Measurements from ENCODE around the gene PDCD1. TPM values are rescaled to one million over a fixed set of nuclear protein-coding genes. Genes with fewer than 3 reads are reported as not detected.

The PDCD1 gene
- total RNA-seq, 1 donor from 2014 or later, result 0.57 TPM

DNA sequence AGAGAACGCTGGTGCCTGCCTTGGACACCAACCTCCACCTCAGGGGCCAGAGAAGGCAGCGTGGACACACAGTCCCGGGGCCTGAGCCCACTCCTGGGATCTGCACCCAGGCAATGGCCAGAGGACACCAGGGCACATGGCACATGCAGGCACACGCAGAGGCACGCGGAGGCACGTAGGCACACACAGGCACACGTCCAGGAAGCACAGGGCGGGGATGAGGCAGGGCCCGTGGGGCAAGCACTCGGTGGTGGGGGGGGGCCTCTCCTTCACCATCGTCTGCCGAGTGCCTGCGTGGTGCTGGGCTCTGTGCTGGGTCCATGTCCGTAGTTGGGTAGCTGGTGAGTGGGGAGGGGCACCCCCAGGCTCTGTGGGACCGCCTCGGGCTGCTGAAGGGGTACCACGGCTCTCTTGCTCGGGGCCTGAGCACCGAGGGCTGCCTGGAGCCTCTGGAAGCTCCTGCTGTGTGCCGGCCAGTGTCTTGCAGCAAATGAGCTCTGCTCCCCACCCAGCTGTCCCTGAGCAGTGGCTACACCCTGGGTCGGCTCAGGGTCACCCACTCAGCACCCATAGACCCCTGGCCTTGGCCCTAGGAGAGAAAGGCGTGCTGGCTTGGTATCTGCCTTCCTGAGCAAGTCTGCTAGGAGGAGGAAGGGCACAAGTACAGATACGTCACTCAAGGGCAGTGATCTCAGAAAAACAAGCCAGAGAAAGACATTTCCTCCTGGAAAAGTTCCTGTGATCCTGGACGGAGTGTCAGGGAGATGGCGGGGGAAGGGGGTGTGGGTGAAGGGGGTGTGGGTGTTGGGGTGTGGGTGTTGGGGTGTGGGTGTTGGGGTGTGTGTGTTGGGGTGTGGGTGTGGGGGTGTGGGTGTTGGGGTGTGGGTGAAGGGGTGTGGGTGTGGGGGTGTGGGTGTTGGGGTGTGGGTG, 37.3 kb upstream of the PDCD1 start:
- DNase-seq (ENCODE audit: low spot score), result peak; percentile 79

DNA sequence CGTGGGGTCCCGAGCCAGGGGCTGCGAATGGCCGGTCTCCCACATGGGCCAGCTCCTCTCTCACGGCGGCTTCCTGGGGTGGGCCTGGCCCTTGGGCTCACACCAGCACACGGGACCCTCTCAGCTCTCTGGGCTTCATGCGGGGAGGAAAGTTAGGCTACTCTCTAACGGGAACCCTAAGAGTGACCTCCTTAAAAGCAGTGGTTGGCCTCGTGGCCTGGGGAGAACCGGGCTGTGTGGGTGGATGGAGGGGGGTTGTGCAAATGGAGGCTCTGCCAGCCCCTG, 36.7 kb upstream of the PDCD1 start:
- DNase-seq (ENCODE audit: low spot score), result no peak

DNA sequence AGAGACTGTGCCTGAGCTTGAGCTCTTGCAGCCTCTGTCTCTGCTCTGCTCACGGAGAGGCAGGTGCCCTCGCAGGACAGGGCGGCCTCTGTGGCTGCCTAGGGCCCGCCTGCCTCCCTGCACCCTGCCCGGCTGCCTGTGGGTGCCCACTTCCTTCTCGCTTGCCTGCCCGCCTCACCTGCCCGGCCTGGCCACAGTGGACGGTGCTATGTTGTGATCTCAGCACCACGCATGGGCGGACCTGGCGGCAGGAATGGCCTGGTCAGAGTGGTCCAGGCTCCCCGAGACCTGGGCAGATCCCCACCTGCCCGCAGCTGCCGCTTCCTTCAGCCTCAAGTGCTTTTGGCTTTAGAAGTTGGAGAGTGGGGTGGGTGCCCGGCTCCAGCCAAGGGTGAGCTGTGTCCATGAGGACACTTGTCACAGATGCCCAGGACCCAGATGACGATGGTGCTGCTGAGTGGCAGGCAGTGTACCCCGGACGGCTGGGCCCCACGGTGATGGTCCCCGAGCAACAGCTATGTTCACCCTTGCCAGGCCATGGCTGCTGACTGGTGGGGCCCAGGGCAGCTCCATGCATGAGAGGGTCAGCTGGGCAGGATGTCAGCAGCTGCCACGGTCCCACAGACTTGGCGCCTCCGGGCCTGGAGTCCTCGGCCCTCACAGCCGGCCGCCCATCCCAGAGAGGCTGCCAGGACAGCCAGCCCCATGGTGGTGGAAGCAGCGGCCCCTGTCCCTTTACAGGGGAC, 36.2 kb upstream of the PDCD1 start:
- DNase-seq (ENCODE audit: low spot score), result peak; percentile 46

DNA sequence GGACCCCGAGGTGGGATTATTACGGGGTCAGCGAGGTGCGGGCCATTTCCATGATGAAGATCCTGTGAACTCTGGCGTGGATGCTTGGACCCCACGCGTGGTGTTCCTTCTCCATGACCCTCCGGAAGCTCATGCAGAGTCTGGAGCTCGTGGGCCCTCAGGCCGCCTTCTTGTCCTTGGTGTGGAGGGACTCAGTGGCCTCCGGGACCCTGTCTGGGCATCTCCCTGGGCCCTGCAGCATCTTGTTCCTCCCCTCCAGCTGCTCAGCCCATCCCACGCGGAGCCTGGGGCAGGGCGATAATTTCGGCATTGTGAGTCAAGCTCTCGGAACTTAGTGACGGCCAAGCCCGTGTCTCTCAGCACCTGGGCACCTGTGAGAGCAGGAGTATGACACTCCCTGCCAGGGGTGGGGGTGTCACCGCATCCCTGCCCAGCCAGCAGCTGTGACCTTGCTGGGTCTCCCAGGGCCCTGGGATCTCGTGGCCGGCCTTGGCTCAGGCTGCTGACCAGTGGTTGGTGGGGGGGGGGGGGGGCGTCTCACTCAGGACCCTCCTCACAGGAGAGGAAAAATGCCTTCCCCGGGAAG, 35.5 kb upstream of the PDCD1 start:
- DNase-seq (ENCODE audit: low spot score), result peak; percentile 45

DNA sequence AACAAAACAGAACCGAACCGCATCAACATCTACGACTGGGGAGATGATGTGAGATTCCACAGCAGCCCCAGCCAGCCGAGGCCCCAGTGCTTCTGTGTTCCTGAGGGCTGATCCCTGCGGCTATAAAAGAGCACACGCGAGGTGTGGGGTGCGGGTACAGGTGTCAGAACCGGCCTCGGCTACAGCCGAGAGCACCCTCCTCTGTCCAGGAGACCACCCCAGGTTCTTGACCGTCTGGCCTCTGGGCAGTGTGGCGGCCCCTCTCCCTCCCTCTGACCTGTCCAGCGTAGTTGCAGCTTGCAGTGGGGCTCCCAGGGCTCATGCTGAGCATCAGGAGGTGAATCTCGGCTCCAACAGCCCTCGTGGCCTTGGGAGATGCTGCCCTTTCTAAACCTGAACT, 34.6 kb upstream of the PDCD1 start:
- DNase-seq (ENCODE audit: low spot score), result peak; percentile 39

DNA sequence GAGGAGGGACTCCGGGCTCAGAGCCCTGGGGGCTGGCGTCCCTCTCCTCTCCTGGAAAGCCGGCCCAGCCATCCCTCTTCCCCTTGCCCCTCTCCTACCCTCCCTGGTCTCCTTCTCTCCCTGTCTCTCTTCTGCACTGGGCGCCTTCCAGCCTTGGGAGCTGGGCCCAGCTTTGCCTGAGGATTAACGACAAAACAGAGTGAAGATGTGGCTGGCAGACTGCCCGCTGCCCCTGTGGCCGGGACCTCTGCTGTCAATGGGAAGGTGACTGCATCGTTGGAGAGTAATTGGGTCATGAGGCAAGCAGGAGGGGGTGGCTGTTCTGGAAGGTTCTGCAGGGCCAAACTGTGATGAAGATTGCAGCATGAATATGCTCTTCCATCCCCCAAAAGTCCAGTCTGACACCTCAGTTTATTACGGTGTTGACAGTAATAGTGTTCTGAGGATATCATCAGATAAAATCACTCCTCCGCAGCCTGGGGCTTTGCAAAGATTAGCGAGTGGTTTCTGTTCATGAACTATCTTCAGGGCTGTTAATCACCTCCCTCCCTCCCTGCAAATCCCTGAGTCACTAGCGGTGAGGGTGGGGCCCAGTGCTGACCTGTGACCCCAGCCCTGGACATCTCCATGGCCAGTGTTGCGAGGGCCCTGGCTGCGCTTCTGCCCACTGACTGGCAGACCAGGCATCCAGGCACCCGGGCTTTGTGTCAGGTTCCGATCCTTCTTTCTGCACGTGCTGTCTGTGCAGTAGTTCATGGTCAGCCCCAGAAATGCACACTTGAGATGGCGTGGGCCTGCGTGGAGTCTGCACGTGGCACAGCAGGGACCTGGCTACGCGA, 33.8 kb upstream of the PDCD1 start:
- DNase-seq (ENCODE audit: low spot score), result no peak

DNA sequence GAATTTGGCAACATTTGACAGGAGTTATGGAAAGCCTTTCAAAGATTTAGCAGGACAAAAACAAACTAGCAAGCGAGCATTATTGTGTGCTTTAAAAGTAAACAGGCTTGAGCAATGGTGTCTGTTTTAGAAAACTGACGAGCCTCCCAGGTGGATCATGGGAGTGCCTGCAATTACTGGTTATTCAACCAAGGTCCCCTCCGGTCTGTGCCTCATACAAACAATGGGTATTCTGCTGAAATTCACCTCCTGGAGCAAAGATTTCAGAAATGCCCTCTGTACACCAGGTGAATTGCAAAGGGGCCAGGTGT, 33.2 kb upstream of the PDCD1 start:
- DNase-seq (ENCODE audit: low spot score), result no peak

DNA sequence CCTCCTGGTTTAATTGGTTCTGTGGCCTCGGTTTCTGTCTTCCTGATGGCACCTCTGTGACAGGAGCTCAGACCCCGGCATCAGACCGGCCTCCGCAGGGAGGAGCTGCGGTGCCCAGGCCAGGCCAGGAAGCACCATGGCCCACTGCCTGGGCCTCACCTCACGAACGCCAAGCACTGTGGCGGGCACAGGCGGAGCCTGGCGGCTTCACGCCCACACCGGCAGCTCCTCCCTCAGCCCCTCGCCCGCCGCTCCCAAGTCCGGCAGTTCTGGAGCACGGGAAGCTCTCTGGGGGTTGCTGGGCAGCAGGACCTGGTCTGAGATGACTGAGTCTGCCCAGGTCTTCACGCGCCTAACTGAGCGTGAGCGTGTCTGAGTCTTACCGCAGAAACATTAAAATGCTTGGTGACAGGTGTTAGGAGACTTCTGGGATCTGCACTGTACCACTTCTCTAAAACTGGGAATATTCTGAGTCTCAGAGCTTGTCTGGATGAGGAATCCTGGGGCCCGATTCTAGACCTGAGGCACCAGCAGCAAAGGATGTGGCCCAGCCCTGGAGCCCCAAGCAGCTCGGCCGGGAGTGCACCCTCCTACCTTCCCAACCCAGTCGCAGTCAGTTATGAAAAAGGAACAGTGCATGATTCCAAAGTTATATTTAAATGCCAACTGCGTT, 32.8 kb upstream of the PDCD1 start:
- DNase-seq (ENCODE audit: low spot score), result no peak

DNA sequence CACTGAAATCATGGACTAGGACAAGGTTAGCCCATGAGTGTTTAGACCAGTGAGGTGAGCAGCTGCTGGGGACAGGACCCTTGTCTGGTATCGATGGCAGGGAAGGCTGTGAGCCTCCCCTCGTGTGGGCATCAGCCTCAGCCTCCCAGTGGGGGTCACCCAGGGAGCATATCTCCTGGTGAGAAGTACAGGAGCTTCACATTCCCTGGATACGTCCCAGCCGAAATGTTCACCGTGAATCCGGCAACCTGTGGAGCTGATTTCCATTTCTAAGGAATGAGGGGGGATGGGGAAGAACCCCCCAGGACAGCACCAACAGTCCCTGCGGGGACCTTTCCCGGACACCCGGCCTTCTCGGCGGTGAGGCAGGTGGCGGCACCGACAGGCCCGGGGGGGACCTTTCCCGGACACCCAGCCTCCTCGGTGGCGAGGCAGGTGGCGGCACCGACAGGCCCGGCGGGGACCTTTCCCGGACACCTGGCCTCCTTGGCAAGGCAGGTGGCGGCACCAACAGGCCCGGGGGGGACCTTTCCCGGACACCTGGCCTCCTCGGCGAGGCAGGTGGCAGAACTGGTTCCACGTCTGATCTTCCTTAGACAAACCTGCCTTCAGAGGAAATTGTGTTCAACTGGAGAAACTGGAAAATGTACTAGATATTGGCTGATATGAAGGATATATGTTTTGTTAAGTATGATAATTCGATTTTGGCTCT, 32.0 kb upstream of the PDCD1 start:
- no peak for DNase-seq (ENCODE audit: low spot score)

DNA sequence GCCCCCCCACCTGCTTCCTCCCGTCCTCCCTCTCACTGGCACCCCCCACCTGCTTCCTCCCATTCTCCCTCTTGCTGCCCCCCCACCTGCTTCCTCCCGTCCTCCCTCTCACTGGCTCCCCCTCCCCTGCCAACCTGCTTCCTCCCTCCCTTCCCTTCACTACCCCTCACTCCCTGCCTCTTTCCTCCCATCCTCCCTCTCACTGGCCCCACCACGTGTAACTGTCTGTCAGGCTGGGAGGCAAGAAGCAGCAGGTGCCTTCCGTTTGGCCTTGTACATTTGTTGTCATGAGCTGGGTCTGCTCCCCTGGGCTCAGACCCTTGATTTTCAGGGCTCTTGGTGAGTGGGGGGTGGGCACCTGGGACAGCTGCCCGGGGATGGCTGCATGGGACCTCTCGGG, 29.9 kb upstream of the PDCD1 start:
- no peak for DNase-seq (ENCODE audit: low spot score)

DNA sequence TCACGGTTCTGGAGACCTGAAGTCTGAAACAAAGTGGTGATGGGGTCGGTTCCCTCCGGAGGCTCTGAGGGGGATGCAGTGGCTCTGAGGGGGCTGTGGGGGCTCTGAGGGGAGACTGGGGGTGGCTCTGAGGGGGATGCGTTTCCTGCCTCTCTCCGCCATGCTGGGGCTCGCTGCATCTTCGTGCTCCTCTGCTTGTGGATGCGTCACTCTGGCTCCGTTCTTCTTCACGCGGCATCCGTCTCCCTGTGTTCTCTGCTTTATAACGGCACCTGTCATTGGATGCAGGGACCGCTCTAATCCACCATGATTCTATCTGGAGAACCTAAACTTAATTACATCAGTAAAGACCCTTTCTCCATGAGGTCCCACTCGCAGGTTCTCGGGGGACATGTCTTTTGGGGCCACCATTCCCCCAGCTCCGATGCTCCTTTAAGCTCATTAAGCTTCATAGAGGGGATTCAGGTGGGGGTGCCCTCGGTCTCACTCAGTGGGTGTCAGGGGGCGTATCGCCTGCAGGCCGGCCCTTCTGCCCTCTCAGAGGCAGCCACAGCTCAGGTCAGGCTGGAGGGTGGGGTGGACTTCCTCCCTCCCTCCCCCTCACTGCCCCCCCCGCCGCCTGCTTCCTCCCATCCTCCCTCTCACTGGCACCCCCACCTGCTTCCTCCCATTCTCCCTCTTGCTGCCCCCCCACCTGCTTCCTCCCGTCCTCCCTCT, 29.3 kb upstream of the PDCD1 start:
- DNase-seq (ENCODE audit: low spot score), result no peak

DNA sequence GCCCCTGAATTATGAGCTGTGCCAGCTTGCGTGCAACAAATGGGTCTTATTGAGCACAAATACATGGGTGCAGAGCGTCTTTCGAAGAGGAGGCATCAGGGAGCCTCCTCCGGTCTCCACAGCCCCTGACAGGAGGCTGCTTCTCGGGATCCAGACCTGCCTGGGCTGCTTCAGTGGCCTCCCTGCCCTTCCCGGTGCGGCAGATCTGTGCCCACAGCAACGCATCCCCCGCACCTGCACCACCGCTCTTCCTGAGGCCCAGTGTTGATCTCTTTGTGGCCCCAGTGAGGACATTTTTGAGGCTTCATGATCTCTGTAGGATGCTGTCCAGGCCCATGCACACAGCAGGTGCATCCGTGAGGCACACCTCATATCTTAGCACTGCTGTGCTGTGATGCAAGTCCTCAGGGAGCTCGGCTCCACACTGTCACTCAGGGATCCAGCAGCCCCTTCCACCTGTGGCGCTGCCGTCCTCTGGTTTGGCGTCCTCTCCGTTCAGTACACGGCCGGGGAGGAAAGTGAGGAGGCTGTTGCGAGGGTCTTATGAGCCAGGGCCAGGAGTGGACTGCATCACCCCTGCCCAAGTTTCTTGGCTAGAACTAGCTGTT, 28.2 kb upstream of the PDCD1 start:
- no peak for DNase-seq (ENCODE audit: low spot score)

DNA sequence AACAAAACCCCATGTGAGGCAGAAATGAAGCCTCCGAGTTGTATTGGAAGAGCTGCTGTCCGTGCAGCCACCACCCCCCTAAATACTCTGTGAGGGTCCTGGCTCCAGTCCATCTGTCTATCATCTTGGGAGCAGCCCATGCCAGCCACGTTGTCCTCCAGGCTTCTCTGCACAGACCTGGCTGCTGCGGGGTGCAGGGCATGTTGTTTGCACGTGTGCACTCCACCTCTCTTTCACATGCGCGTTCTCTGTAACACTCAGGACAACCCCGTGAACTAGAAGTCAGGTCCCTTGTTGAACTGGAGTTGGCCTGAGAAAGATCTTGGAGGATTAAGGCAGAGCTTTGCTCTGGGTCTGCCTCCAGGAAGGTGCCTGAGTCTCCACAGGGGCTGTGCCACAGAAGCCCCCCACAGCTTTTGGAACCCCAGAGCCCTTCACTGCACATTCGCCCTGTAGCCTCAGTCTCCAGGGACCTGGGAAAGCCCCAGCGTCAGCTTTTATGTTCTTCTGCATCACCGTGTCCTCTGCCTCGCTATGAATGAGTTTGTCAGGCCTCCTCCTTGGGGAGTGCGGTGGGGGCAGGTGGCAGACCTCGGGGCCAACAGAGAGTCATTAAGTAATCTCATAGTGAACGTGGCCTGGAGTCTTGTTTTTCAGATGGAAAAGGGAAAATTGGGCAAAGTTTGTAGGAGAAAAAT, 27.4 kb upstream of the PDCD1 start:
- no peak for DNase-seq (ENCODE audit: low spot score)

DNA sequence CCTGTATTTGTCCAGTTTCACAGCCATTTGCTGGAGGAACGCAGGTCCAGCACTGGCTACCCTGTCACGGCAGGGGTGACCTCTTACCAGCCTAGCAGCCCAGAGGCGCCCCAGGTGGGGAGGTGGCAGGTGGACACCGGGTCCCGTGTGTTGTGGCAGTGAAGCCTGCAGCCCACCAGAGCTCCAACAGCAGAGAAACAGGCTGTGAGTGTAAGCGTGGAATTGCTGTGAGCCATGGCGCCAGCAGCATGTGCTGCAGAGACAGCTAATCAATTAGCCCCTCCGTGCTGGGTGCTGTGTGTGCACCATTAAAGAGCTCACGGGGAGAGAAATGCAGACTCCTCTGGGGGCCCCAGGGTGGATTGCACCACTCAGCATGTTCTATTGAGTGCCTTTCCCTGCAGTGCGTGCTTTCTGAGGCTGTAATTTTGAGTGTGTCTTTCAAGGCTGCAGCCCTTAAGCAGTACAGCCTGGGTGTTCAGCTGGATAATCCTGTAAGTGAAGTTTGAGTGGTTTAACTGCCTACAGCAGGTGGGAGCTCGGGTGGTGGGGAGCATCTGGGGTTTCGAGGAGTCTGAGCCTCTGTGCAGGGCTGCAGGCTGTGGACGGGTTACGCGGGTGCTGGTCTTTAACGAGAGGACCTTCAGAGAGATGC, 26.7 kb upstream of the PDCD1 start:
- DNase-seq (ENCODE audit: low spot score), result no peak

DNA sequence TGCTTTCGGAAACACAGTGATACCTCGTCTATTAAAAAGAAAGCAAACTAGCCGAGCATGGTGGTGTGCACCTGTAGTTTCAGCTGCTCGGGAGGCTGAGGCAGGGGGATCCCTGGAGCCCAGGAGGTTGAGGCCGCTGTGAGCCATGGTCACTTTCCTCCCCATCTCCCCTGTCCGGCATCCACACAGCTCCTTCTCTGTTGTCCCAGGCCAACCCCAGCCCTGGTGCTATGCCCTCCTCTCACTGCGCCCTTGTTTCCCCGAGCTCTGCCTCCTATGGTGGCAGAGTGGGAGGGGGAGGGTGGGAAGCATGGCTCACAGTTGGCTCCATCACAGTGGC, 26.2 kb upstream of the PDCD1 start:
- DNase-seq (ENCODE audit: low spot score), result no peak

DNA sequence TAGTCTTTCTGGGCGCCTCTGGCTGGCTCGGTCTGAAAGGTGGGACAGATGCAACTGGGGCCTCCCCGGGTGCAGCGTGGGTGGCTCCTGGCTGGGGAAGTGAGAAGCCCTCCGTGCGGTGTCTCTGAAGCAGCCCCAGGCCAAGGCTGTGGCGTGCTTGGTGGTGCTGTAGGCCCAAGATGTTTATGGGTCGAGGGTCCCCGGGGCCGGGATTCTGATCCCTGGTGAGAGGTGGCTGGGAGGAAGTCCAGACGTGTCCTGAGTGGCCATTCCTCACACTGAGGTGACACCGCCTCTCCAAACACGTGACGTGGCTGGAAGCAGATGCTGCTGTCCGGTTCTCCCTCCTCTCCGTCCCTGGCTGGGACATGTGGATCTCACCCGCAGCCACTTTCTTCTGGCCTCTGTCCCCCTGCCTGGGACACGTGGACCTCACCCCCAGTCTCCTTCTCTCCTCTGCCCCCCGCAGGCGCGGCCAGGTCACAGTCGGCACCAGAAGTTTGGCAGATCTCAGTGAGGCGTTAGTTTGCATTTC, 23.5 kb upstream of the PDCD1 start:
- peak; percentile 73 for DNase-seq (ENCODE audit: low spot score)

DNA sequence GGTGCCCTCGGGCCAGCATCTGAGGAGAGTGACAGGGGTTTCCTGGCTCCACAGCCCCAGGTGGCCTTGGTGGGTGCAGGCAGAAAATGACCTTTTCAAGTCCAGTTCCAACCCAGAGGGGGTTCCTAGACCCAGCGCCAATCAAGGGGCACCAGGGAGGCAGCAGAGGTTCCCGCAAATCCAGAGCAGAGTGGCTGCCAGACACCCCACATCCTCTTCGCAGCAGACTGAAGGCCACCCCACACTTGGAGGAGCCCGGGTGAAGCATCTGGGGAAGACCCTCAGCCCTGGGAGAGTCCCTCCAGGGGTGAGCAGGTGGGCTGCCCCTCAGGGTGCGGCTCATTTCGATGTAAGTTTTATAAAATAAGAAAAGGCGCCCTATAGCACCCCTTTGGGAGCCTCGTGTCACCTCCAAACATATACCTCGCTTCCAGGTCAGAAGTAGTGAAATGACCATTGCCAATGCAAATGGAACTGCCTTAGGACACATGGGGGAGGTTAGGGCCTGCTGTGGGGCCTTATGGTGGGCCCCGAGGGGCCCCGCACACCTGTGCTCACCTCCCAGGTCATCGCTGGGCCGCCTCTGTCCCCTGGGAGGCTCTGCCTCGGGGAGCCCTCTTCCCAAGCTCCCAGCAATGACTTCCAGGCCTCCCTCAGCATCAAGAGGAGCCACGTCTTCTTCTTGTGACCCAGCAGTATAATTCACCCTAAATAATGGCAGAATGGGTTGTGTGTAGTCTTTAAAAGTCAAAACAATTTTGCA, 21.8 kb upstream of the PDCD1 start:
- DNase-seq (ENCODE audit: low spot score), result no peak

DNA sequence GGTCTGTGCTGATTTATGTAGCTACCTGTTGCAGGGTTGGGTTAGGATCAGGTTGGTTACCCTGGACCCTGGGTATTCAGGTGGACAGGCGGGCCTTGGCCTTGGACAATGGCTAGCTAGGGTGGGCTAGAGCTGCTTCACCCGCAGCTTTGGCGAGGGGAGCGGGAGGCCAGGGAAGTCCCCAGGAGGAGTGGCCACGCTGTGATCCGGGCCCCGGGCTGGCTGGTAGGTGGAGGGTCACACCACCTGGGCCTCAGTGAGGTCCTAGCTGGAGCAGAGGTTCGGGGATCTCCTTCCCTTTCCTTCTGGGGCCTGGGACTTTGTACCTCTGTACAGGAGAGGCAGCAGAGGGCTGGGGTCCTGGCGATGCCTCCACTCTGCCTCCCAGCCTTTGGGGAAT, 20.6 kb upstream of the PDCD1 start:
- DNase-seq (ENCODE audit: low spot score), result no peak

Measured in ureter (tissue), 1 donor.